Measurements from ENCODE around the gene KIR3DL3.

GRCh38 chr19:54707962-54708361 lies 16.3 kb upstream of the KIR3DL3 start:
- TF ChIP-seq CTCF (conservative IDR thresholded peaks at IDR 0.05; ENCODE audit: low read depth in 2 of 2) (no peak), REST (IDR thresholded peaks at IDR 0.05; ENCODE audit: unreplicated experiment) (no peak), POLR2AphosphoS5 (IDR thresholded peaks at IDR 0.05; ENCODE audit: low read depth) (no peak), CREB1 (CRISPR knock-in tag; IDR thresholded peaks at IDR 0.05; ENCODE audit: low read depth) (no peak), JUNB (IDR thresholded peaks at IDR 0.05; ENCODE audit: unreplicated experiment) (no peak), EZH2 (IDR thresholded peaks at IDR 0.05; ENCODE audit: low read depth, unreplicated experiment) (no peak), ETS1 (IDR thresholded peaks at IDR 0.05) (no peak), NANOG (IDR thresholded peaks at IDR 0.05; ENCODE audit: borderline replicate concordance) (no peak)

Data from GM23338 (cell line).